A549 (cell line): ENCODE results near the gene PAM. TPM values are rescaled to one million over a fixed set of nuclear protein-coding genes. Genes with fewer than 3 reads are reported as not detected.

Source experiments
- ATAC-seq, 2 experiments: fragments of 200-7000 bp in 1 of 2; fragments of >200 bp in 1 of 2; cut with Nextera tagmentation in 1 of 2; cut with Tn5 transposase in 1 of 2; 3 replicates each; pipeline versions ENCODE4 v1.8.0 to v1.9.1; 2018 to 2020; ENCODE audit warnings: mild to moderate bottlenecking in 1 of 2, moderate library complexity in 1 of 2
- CTCF ChIA-PET: fragments of 300-600 bp; sonication (Branson Sonifier 250); formaldehyde crosslinking; extraction: SDS; loops from one replicate; lab custom pipeline; 2021; ENCODE audit warnings: antibody characterized with exemption, inconsistent platforms; lab: Yijun Ruan, JAX
- POLR2A ChIA-PET: fragments of 350-600 bp; formaldehyde crosslinking; extraction: SDS; loops from one replicate; lab custom pipeline; 2021; ENCODE audit warnings: antibody characterized with exemption, inconsistent platforms; lab: Yijun Ruan, JAX
- DNase-seq, 2 experiments: peaks; one replicate each; pipeline versions ENCODE4 v3.0.0 to v3.0.0-alpha.2; 2011 to 2016; ENCODE audit warnings: low read depth in 1 of 2, low spot score in 1 of 2
- FAIRE-seq: peaks from 2 replicates; lab custom pipeline; 2011; peaks lifted over from hg19 to GRCh38; lab: Jason Lieb, UNC
- H3K27ac ChIP-seq, 2 experiments: fragments of >200 bp; sonication (Bioruptor Twin); formaldehyde crosslinking; 3 replicates each; pipeline ENCODE4 v1.5.1; 2016 to 2017
- H3K4me1 ChIP-seq: fragments of >200 bp; sonication (Bioruptor Twin); formaldehyde crosslinking; 3 replicates; pipeline ENCODE4 v1.6.1; 2016
- H3K4me2 ChIP-seq: fragments of >200 bp; sonication (Bioruptor Twin); formaldehyde crosslinking; 3 replicates; pipeline ENCODE4 v1.6.1; 2016
- H3K4me3 ChIP-seq: fragments of >200 bp; sonication (Bioruptor Twin); formaldehyde crosslinking; 3 replicates; pipeline ENCODE4 v1.5.1; 2016
- H3K9me3 ChIP-seq: fragments of >200 bp; sonication (Bioruptor Twin); formaldehyde crosslinking; 3 replicates; pipeline ENCODE4 v1.6.1; 2016
- CEBPB ChIP-seq, 2 experiments: fragments of >200 bp in 1 of 2; sonication (Bioruptor Twin) in 1 of 2; formaldehyde crosslinking in 1 of 2; IDR thresholded peaks; 2 replicates each; pipeline ENCODE4 v1.6.1; 2012 to 2016
- CHD2 ChIP-seq: fragments of 150-350 bp; IDR thresholded peaks from 2 replicates; pipeline ENCODE4 v1.6.1; 2014; ENCODE audit warnings: low read length; ENCODE audit not compliant: partially characterized antibody
- CHD4 ChIP-seq: fragments of 200-600 bp; sonication (generic); IDR thresholded peaks from 2 replicates; pipeline ENCODE4 v1.6.1; 2016; ENCODE audit warnings: antibody characterized with exemption, mild to moderate bottlenecking, borderline replicate concordance
- EHMT2 ChIP-seq: fragments of 200-600 bp; sonication (generic); IDR thresholded peaks from 2 replicates; pipeline ENCODE4 v1.6.1; 2016; ENCODE audit warnings: antibody characterized with exemption, low read depth, mild to moderate bottlenecking, moderate library complexity
- EP300 ChIP-seq, 2 experiments: fragments of >200 bp; sonication (Bioruptor Twin); formaldehyde crosslinking; IDR thresholded peaks; 2 replicates in 1 of 2; 3 replicates in 1 of 2; pipeline ENCODE4 v1.6.1; 2016 to 2017
- FOSB ChIP-seq: fragments of 250-450 bp; sonication (Bioruptor Pico); IDR thresholded peaks from 2 replicates; pipeline ENCODE4 v1.5.0; 2020; ENCODE audit warnings: mild to moderate bottlenecking, moderate library complexity
- FOSL2 ChIP-seq, 2 experiments: fragments of 450-650 bp in 1 of 2; fragments of >200 bp in 1 of 2; sonication (Bioruptor Twin) in 1 of 2; formaldehyde crosslinking; IDR thresholded peaks; 2 replicates each; pipeline versions ENCODE4 v1.5.0 to v1.6.1; 2016 to 2020; ENCODE audit warnings: mild to moderate bottlenecking in 1 of 2, moderate library complexity in 1 of 2
- FOXS1 ChIP-seq: fragments of 250-450 bp; sonication (Bioruptor Pico); IDR thresholded peaks from 2 replicates; pipeline ENCODE4 v1.5.0; 2020; ENCODE audit warnings: mild to moderate bottlenecking, moderate library complexity
- HEYL ChIP-seq: fragments of 250-450 bp; sonication (Bioruptor Pico); IDR thresholded peaks from 2 replicates; pipeline ENCODE4 v1.8.0; 2021; ENCODE audit warnings: mild to moderate bottlenecking, moderate library complexity
- MAFK ChIP-seq: fragments of 450-650 bp; IDR thresholded peaks from 2 replicates; pipeline ENCODE4 v1.6.1; 2014; ENCODE audit not compliant: partially characterized antibody
- NFE2L2 ChIP-seq: fragments of 150-350 bp; conservative IDR thresholded peaks from 2 replicates; pipeline ENCODE4 v1.6.1; 2014; ENCODE audit warnings: low read length
- RNF2 ChIP-seq: fragments of 200-600 bp; sonication (generic); IDR thresholded peaks from 2 replicates; pipeline ENCODE4 v1.6.1; 2016; ENCODE audit warnings: low read depth, mild to moderate bottlenecking, antibody characterized with exemption, moderate library complexity, borderline replicate concordance
- SMC3 ChIP-seq: fragments of >200 bp; sonication (Bioruptor Twin); formaldehyde crosslinking; IDR thresholded peaks from 3 replicates; pipeline ENCODE4 v1.6.1; 2018; ENCODE audit warnings: inconsistent platforms
- TP53 ChIP-seq: fragments of 250-450 bp; sonication (Bioruptor Pico); IDR thresholded peaks from 2 replicates; pipeline ENCODE4 v1.5.0; 2021; ENCODE audit warnings: mild to moderate bottlenecking, moderate library complexity
- ZC3H11A ChIP-seq: fragments of 450-650 bp; IDR thresholded peaks from 2 replicates; pipeline ENCODE4 v1.6.1; 2014; ENCODE audit warnings: antibody characterized with exemption, mild to moderate bottlenecking
- WGBS: methylation state at CpG from one replicate; pipeline ENCODE4 v1.1.6; 2017; ENCODE audit errors: missing lambda C conversion rate; 5-methylcytosine and 5-hydroxymethylcytosine counted together
- polyA plus RNA-seq, 4 experiments: library from polyadenylated mRNA; depleted of rRNA in 3 of 4; stranded (reverse); fragments of >200 nt; fragmentation: RNase III in 1 of 4; extraction: RNeasy Plus Mini Kit Qiagen cat#74134 plus additional on column Dnase treatment in 1 of 4; gene quantifications; 2 replicates in 3 of 4; 3 replicates in 1 of 4; pipeline ENCODE4 v1.2.3, GENCODE V29; 2011 to 2017
- TF ChIP-seq, protein P1 (sequence below): IDR thresholded peaks from 2 replicates; pipeline ENCODE4 v1.6.1; 2012
- TF ChIP-seq, protein P2 (sequence below): fragments of >200 bp; sonication (Bioruptor Twin); formaldehyde crosslinking; IDR thresholded peaks from 2 replicates; pipeline ENCODE4 v1.6.1; 2016
- TF ChIP-seq, protein P3 (sequence below): IDR thresholded peaks from 2 replicates; pipeline ENCODE4 v1.6.1; 2012
- TF ChIP-seq, protein P4 (sequence below): fragments of 250-450 bp; sonication (Bioruptor Pico); IDR thresholded peaks from 2 replicates; pipeline ENCODE4 v1.5.0; 2020; ENCODE audit warnings: low read depth, mild to moderate bottlenecking, moderate library complexity
- TF ChIP-seq, protein P5 (sequence below): fragments of 150-350 bp; IDR thresholded peaks from 2 replicates; pipeline ENCODE4 v1.6.1; 2014; ENCODE audit warnings: low read depth, mild to moderate bottlenecking, low read length
- TF ChIP-seq, protein P6 (sequence below): fragments of >200 bp; sonication (Bioruptor Twin); formaldehyde crosslinking; IDR thresholded peaks from 3 replicates; pipeline ENCODE4 v1.5.1; 2016

The PAM gene
- polyA plus RNA-seq, 2 of the 4 experiments (the other 2 are of a cell fraction): 21.5 to 25.1 TPM

DNA sequence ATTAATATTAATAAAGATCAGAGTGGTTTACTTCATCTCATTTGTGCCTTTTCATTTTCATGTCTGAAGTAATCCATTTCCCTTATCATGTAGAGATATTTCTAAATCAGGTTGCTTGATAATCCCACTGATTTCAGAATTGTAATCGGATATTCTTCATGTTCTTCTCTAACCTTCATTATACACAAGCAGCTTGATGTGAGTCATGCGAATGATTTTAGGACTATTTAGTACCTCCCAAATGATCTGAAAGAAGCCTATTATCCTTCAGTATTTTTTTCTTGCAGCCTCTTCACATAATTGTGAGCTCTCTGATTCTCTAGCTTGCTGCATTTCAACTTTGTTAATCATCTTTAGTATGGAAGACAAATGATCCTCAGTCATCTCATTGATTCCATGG lies 182.8 kb downstream of the PAM start:
- DNase-seq (no peak), FAIRE-seq (peak; percentile 72), ATAC-seq (no peak)
- ChIA-PET POLR2A (no interaction called here), CTCF (no interaction called here)
- no peaks in the 10 kb centered on the region for H3K9me3 ChIP-seq
- no peak overlapping the region for H3K4me2 ChIP-seq
- WGBS: 70% methylated on average over 2 of the region's 2 CpGs
- H3K4me3 ChIP-seq: no peak overlapping the region
- no peak overlapping the region for H3K27ac ChIP-seq
- no peaks in the 10 kb centered on the region for H3K4me1 ChIP-seq
- TF ChIP-seq FOXS1 (CRISPR knock-in tag) (no peak), MAFK (no peak), CHD4 (no peak), EHMT2 (no peak), HEYL (no peak), ZC3H11A (no peak), EP300 (IDR thresholded peaks at IDR 0.05) (no peak), FOSL2 (IDR thresholded peaks at IDR 0.05) (no peak), FOSL2 (CRISPR knock-in tag; IDR thresholded peaks at IDR 0.05) (no peak), TP53 (no peak), FOSB (CRISPR knock-in tag) (no peak), RNF2 (no peak), SMC3 (no peak), CHD2 (no peak), CEBPB (IDR thresholded peaks at IDR 0.05) (no peak)
- TF ChIP-seq, protein P1, sequence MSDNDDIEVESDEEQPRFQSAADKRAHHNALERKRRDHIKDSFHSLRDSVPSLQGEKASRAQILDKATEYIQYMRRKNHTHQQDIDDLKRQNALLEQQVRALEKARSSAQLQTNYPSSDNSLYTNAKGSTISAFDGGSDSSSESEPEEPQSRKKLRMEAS: no peak
- TF ChIP-seq, protein P2, sequence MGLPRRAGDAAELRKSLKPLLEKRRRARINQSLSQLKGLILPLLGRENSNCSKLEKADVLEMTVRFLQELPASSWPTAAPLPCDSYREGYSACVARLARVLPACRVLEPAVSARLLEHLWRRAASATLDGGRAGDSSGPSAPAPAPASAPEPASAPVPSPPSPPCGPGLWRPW: no peak
- TF ChIP-seq, protein P3, sequence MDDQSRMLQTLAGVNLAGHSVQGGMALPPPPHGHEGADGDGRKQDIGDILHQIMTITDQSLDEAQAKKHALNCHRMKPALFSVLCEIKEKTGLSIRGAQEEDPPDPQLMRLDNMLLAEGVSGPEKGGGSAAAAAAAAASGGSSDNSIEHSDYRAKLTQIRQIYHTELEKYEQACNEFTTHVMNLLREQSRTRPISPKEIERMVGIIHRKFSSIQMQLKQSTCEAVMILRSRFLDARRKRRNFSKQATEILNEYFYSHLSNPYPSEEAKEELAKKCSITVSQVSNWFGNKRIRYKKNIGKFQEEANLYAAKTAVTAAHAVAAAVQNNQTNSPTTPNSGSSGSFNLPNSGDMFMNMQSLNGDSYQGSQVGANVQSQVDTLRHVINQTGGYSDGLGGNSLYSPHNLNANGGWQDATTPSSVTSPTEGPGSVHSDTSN: no peak

DNA sequence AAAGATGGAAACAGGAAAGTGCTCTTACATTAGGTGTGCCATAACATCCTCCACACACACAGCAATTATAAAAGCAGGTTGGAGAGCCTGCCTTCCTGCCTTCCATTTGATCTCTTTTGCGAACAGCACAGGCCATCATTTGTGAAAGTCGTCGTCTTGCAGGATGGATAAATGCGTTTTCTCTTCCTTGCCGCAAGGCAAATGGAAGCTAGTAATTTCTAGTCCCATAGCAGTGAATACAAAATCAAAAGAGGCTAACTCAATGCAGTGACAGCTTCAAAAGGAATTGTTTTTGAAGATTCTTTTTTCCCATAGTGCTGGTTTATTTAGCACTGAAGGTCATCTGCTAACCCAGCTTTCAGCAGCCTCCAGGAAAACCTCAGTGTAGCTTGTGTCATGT lies 186.0 kb downstream of the PAM start:
- TF ChIP-seq, protein P4, sequence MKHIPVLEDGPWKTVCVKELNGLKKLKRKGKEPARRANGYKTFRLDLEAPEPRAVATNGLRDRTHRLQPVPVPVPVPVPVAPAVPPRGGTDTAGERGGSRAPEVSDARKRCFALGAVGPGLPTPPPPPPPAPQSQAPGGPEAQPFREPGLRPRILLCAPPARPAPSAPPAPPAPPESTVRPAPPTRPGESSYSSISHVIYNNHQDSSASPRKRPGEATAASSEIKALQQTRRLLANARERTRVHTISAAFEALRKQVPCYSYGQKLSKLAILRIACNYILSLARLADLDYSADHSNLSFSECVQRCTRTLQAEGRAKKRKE (CRISPR knock-in tag): no peak
- TF ChIP-seq NFE2L2: no peak
- TF ChIP-seq FOSL2 (IDR thresholded peaks at IDR 0.05): no peak
- no peak for TF ChIP-seq FOSL2 (CRISPR knock-in tag; IDR thresholded peaks at IDR 0.05)
- TF ChIP-seq, protein P5, sequence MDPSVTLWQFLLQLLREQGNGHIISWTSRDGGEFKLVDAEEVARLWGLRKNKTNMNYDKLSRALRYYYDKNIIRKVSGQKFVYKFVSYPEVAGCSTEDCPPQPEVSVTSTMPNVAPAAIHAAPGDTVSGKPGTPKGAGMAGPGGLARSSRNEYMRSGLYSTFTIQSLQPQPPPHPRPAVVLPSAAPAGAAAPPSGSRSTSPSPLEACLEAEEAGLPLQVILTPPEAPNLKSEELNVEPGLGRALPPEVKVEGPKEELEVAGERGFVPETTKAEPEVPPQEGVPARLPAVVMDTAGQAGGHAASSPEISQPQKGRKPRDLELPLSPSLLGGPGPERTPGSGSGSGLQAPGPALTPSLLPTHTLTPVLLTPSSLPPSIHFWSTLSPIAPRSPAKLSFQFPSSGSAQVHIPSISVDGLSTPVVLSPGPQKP: no peak
- TF ChIP-seq, protein P6, sequence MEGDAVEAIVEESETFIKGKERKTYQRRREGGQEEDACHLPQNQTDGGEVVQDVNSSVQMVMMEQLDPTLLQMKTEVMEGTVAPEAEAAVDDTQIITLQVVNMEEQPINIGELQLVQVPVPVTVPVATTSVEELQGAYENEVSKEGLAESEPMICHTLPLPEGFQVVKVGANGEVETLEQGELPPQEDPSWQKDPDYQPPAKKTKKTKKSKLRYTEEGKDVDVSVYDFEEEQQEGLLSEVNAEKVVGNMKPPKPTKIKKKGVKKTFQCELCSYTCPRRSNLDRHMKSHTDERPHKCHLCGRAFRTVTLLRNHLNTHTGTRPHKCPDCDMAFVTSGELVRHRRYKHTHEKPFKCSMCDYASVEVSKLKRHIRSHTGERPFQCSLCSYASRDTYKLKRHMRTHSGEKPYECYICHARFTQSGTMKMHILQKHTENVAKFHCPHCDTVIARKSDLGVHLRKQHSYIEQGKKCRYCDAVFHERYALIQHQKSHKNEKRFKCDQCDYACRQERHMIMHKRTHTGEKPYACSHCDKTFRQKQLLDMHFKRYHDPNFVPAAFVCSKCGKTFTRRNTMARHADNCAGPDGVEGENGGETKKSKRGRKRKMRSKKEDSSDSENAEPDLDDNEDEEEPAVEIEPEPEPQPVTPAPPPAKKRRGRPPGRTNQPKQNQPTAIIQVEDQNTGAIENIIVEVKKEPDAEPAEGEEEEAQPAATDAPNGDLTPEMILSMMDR: no peak
- H3K27ac ChIP-seq: no peak overlapping the region
- DNase-seq (no peak), ATAC-seq (no peak), FAIRE-seq (no peak)
- 80% methylated on average over 5 of the region's 5 CpGs for WGBS
- H3K4me1 ChIP-seq: no peaks in the 10 kb centered on the region
- H3K9me3 ChIP-seq: no peaks in the 10 kb centered on the region
- H3K4me3 ChIP-seq: no peak overlapping the region
- no peak overlapping the region for H3K4me2 ChIP-seq
- CTCF ChIA-PET: no interaction called here
- POLR2A ChIA-PET: no interaction called here
